GM19395 (cell line): ENCODE measurements around the gene HEPHL1.
"Not testable (repeated sequence)": the region's sequence is repeated elsewhere in the genome, so short reads cannot be mapped to it uniquely, and the experiment has no call there.

ENCODE experiments used
- ATAC-seq: cut with Tn5 transposase; IDR thresholded peaks from one replicate; pipeline ENCODE4 v1.9.1; 2021; ENCODE audit warnings: mild to moderate bottlenecking, moderate library complexity; ENCODE audit not compliant: unreplicated experiment

Gene HEPHL1

GRCh38 chr11:94068764-94069163 lies 47.6 kb downstream of the HEPHL1 start:
- ATAC-seq = no peak

- no peak for ATAC-seq
Measured at GRCh38 chr11:94077552-94078293, 56.6 kb downstream of the HEPHL1 start.

DNA sequence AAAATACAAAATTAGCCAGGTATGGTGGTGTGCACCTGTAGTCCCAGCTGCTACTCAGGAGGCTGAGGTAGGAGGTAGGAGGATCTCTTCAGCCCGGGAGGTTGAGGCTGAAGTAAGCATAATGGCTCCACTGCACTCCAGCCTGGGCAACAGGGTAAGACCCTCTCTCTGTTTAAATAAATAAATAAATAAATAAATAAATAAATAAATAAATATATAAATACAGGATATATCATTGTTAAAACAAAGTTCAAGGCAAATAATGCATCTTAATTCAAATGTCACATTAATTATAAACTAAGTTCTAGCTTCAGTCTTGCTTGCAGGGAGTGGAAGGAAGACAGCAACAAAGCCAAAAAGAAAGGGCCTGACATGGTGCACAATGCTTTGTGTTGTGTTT lies 63.0 kb downstream of the HEPHL1 start:
- ATAC-seq = no peak

- no peak for ATAC-seq
Measured at GRCh38 chr11:94088906-94089305, 67.8 kb downstream of the HEPHL1 start.

DNA sequence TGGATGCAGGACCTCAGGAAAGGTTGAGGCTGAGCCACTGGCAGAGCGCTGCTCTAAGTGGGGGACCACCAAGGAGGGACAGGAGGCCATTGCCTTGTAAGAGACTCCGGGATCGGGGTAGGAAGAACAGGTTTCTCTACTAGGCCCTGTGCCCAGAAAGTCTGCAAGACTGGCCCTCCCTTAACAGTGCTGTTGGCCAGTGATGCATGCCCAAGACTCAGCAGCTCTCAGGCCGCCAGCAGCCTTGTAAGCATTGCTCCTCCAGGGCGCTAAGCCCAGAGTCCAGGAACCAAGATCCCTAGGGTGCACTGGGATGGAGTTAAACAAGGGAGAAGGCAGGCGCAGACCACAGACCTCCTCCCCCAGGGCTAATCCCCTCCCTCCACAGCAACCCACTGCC lies 68.2 kb downstream of the HEPHL1 start:
- ATAC-seq = no peak

DNA sequence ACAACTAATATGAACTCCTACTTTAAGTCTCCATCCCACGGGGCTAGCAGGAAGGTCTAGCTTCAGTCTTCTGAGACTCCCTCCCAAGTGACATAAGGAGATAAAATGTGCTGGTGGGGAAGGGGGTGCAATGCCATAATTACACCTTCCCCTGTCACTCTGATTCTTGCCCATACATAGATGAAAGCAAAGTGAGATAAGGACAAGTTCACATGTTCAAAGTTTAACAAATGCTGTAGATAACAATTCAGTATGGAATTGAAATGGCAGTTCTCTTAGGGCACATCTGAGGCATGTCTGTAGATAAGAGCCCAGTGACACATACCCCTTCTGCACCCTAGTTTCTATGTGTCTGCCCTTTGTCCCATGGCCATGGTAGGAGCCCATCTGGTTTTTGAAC lies 69.2 kb downstream of the HEPHL1 start:
- no peak for ATAC-seq

DNA sequence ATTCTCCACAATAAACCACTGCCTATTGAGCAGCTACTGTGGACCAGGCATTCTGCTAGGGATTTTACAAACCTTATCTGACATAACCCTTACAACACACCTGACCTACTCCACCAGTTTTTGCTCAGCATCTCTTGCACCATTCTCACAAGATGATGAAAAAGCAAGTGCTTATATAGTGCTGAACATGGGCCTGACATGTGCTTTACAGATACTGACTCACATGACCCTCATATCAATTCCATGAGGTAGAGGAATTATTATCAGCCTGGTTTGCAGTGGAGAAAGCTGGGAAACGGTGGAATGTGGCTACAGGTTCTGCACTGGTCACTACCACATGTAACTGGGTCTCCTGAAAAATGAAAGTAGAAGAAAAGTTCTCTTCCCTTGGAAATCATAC lies 69.9 kb downstream of the HEPHL1 start:
- no peak for ATAC-seq

DNA sequence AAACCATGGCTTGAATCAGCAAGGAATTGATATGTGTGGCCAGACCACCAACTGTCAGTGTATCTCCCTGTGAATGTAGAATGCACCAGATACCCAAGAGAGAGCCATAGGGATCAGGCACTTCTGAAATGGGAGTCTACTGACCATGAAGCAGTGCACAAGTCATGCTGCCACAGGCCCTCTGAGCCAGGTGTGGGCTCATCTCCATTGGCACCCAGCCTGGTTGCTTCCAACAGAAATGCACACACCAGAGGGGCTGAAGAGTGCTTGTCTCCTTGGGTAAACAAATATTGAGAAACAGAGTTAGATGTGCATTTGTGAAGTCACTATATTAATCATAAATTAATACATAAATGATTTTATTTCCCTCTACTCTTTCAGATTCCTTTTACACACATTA lies 79.1 kb downstream of the HEPHL1 start:
- ATAC-seq = no peak

DNA sequence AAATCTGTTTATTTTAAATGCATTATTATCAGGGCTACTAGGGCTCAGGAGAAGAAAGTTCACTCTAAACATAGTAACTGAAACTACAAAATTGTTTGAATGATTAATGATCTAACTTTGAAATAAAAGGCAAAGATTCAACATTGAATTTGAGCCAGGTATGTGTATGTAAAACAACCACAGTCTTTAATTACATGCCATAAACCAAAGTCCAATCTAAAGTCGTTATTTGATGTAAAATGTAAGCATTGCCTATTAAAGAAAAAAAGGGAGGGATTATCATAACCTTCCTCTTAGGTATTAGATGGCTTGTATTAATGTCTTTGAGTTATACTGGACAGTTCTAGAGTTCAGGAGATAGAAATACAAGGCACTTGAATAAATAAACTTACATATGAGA lies 82.3 kb downstream of the HEPHL1 start:
- no peak for ATAC-seq

GRCh38 chr11:94104734-94105133 lies 83.6 kb downstream of the HEPHL1 start:
- ATAC-seq = no peak

DNA sequence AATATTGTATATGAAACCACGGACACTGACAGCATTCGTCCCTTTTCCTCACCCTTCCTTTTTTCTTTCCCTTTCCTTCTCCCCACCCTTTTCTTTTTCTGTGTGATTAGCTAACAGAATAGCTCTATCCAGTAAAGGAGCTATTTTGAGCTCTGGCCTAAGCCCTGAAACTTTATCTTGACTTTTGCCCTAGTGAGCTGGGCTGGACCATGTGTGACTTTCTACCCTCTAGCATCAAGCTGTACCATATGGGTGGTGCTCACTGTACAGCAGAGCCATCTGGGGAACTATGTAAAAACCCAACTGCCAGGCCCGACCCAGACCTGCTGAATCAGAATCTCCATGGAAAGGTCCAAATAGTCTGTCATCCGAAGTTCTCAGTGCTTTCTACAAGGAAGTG lies 85.6 kb downstream of the HEPHL1 start:
- ATAC-seq = no peak

DNA sequence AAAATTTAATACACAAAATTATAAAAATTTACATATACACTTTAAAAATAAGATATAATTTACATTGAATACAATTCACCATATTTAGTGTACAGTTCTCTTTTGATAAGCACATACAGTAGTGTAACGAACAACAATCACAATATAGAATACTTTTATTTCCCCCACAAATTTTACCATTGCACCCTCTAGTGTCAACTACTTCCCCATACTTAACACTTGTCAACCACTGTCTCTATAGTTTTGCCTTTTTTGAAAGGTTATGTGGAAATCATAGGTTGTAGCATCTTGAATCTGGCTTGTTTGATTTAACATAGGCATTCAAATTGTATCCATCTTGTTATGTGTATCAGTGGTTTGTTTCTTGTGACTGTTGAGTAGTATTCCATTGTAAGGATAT lies 86.2 kb downstream of the HEPHL1 start:
- no peak for ATAC-seq

DNA sequence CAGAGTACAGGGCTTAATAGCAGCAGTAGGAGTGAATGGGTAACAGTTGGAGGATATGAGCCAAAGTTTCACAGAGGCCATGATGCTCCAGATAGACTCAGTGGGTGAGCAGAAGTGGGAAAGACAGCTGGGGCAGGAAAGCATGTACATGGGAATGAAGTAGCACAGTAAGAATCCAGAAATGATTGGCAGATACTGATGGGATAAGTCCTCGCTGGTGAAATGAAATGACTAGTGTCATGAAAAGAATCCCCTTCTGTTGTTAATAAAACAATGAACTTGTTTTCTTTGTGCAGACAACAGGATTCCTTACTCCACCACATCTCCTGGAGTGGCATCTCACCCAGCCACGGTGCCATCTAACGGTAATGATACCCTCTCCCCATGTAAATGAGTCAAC lies 90.1 kb downstream of the HEPHL1 start:
- no peak for ATAC-seq

GRCh38 chr11:94111660-94112059 lies 90.5 kb downstream of the HEPHL1 start:
- no peak for ATAC-seq

GRCh38 chr11:94112206-94112953 lies 91.2 kb downstream of the HEPHL1 start:
- ATAC-seq = no peak

- no peak for ATAC-seq
Measured at GRCh38 chr11:94117197-94117574, 96.0 kb downstream of the HEPHL1 start.

DNA sequence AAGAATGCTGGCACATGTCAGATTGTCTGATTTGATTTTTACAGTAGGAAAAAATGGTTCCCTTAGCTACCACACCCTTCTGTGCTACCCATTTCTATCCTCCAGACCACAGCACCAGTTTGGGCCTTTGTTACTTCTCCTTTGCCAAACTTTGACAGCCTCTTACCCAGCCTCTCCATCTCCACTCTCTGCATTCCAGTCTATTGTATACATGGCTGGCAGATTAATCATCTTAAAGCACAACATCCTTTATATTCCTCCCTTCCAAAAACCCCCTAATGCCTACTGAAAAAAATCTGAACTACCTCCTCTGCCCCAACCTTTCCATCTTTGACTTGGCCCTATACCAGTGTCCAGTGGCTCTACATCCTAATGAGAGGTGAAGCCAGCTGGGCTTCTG lies 96.7 kb downstream of the HEPHL1 start:
- no peak for ATAC-seq

DNA sequence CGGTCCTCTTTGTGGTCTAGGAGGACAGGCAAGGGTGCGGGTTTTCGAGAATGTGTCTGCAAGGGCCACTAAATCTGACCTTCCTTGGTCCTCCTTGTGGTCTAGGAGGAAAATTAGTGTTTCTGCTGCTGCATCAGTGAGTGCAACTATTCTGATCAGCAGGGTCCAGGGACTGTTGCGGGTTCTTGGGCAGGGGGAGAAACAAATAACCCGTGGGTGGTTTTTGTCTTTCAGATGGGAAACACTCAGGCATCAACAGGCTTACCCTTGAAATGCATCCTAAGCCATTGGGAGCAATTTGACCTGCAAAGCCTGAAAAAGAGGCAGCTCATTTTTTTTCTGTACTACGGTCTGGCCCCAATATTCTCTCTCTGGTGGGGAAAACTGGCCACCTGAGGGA lies 98.5 kb downstream of the HEPHL1 start:
- not testable (repeated sequence) for ATAC-seq

DNA sequence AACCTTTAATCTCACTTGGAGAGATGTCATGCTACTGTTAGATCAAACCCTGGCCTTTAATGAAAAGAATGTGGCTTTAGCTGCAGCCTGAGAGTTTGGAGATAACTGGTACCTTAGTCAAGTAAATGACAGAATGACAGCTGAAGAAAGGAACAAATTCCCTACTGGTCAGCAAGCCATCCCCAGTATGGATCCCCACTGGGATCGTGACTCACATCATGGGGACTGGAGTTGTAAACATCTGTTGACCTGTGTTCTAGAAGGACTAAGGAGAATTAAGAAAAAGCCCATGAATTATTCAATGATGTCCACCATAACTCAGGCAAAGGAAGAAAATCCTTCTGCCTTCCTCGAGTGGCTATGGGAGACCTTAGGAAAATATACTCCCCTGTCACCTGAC lies 99.4 kb downstream of the HEPHL1 start:
- not testable (repeated sequence) for ATAC-seq

DNA sequence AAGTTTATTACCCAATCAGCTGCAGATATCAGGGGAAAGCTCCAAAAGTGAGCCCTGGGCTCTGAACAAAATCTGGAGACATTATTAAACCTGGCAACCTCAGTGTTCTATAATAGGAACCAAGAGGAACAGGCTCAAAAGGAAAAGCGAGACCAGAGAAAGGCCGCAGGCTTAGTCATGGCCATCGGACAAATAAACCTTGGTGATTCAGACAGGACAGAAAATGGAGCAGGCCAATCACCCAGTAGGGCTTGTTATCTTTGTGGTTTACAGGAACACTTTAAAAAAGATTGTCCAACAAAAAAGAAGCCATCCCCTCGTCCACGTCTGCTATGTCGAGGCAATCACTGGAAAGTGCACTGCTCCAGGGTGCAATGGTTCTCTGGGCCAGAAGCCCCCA lies 99.8 kb downstream of the HEPHL1 start:
- no peak for ATAC-seq

DNA sequence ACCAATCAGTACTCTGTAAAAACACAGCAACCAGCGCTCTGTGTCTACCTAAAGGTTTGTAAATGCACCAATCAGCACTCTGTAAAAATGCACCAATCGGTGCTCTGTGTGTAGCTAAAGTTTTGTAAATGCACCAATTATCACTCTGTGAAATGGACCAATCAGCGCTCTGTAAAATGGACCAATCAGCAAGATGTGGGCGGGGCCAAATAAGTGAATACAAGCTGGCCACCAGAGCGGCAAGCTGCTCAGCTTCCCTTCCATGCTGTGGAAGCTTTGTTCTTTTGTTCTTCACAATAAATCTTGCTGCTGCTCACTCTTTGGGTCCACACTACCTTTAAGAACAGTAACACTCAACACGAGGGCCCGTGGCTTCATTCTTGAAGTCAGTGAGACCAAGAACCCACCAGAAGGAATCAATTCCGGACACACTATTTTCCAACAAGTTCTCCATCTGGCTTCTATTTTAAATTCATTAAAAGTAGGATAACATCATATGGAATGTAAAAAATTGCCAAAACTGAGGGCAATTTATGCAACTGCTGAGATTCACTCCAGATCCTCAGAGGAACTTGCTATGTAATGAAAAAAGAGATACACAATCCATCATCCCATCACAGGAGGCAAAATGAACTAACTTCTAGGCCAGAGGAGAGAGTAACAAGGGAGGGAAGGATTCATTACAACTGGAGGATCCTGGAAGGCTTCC lies 104.4 kb downstream of the HEPHL1 start:
- no peak for ATAC-seq

- no peak for ATAC-seq
Measured at GRCh38 chr11:94127638-94128037, 106.5 kb downstream of the HEPHL1 start.
